OCI-LY3 (cell line): Measurements from ENCODE around the gene WIF1.

Source experiments
- H2AFZ ChIP-seq: fragments of 200-600, 300-600 bp; shearing (Covaris generic); 2 replicates; pipeline ENCODE4 v1.6.0; 2014; ENCODE audit warnings: antibody characterized with exemption, low read depth, low read length
- H3K27ac ChIP-seq: fragments of 200-600, 300-600 bp; sonication (generic); 2 replicates; pipeline ENCODE4 v1.5.1; 2014; ENCODE audit warnings: mild to moderate bottlenecking, low read length, moderate library complexity, mixed read lengths
- H3K27me3 ChIP-seq: fragments of 200-600, 300-600 bp; sonication (generic); 2 replicates; pipeline ENCODE4 v1.6.1; 2014; ENCODE audit warnings: low read depth, low read length, mixed read lengths
- H3K36me3 ChIP-seq: fragments of 200-600, 300-600 bp; sonication (generic); replicated peaks from 2 replicates; pipeline ENCODE3; 2014; ENCODE audit warnings: low read depth, low read length, mixed read lengths
- H3K4me1 ChIP-seq: fragments of 300-600, 200-600 bp; sonication (generic); 2 replicates; pipeline ENCODE4 v1.6.1; 2014; ENCODE audit warnings: low read length, mixed read lengths
- H3K4me2 ChIP-seq: fragments of 200-600, 300-600 bp; sonication (generic); 2 replicates; pipeline ENCODE4 v1.6.1; 2014; ENCODE audit warnings: low read length, mixed read lengths
- H3K4me3 ChIP-seq: fragments of 300-600, 200-600 bp; sonication (generic); 2 replicates; pipeline ENCODE4 v1.5.1; 2014; ENCODE audit warnings: antibody characterized with exemption, mild to moderate bottlenecking, low read length, moderate library complexity
- H3K79me2 ChIP-seq: fragments of 300-600, 200-600 bp; shearing (Covaris generic); 2 replicates; pipeline ENCODE4 v1.6.1; 2014; ENCODE audit warnings: mild to moderate bottlenecking, low read length, mixed read lengths
- H3K9ac ChIP-seq: fragments of 300-600, 200-600 bp; shearing (Covaris generic); 2 replicates; pipeline ENCODE4 v1.6.0; 2014; ENCODE audit warnings: mild to moderate bottlenecking, low read length, moderate library complexity
- H3K9me3 ChIP-seq: fragments of 200-600, 300-600 bp; shearing (Covaris generic); 2 replicates; pipeline ENCODE4 v1.6.1; 2014; ENCODE audit warnings: low read length, mixed read lengths; ENCODE audit not compliant: insufficient read depth
- H4K20me1 ChIP-seq: fragments of 200-600, 300-600 bp; sonication (generic); 2 replicates; pipeline ENCODE4 v1.6.1; 2016; ENCODE audit warnings: low read length, mixed read lengths; ENCODE audit not compliant: insufficient read depth
- EZH2phosphoT487 ChIP-seq: fragments of 200-600 bp; shearing (Covaris generic); IDR thresholded peaks from 2 replicates; pipeline ENCODE4 v1.6.1; 2018; ENCODE audit warnings: antibody characterized with exemption, mixed run types, low read depth
- TF ChIP-seq, protein P1 (sequence below): fragments of 200-600, 300-600 bp; sonication (generic); IDR thresholded peaks from 2 replicates; pipeline ENCODE4 v1.5.1; 2014; ENCODE audit warnings: antibody characterized with exemption, low read length, low read depth

WIF1 gene

DNA sequence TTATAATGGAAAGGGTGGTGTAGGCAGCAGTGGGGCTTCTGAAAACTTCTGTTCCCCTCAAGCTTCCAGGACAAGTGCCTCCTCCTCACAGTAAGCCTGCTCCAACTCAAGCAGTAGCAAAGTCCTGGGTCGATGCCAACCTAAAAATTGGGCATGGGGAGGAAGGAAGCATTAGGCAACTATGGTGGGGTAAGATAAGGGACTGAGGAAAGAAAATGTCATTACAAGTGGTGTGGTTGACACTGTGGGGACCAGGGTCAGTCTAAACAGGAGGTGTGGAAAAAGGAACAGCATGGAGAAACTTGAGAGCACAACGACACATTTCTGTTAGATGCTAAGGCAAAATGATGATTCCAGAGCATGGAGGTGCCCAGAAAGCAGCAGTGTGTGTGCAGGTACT is 34.9 kb downstream of the WIF1 start:
- H3K79me2 ChIP-seq, result no peaks in the 10 kb centered on the region
- H4K20me1 ChIP-seq, result no peaks in the 10 kb centered on the region
- H3K27me3 ChIP-seq, result peaks cover 39% of the 10 kb centered on the region; the same call in 1 of the 2 replicates
- H2AFZ ChIP-seq, result no peak overlapping the region
- H3K36me3 ChIP-seq, result no peaks in the 10 kb centered on the region
- no peak overlapping the region for H3K4me2 ChIP-seq
- no peak for TF ChIP-seq EZH2phosphoT487
- TF ChIP-seq, protein P1, sequence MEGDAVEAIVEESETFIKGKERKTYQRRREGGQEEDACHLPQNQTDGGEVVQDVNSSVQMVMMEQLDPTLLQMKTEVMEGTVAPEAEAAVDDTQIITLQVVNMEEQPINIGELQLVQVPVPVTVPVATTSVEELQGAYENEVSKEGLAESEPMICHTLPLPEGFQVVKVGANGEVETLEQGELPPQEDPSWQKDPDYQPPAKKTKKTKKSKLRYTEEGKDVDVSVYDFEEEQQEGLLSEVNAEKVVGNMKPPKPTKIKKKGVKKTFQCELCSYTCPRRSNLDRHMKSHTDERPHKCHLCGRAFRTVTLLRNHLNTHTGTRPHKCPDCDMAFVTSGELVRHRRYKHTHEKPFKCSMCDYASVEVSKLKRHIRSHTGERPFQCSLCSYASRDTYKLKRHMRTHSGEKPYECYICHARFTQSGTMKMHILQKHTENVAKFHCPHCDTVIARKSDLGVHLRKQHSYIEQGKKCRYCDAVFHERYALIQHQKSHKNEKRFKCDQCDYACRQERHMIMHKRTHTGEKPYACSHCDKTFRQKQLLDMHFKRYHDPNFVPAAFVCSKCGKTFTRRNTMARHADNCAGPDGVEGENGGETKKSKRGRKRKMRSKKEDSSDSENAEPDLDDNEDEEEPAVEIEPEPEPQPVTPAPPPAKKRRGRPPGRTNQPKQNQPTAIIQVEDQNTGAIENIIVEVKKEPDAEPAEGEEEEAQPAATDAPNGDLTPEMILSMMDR, result no peak
- no peak overlapping the region for H3K9ac ChIP-seq
- H3K27ac ChIP-seq, result no peak overlapping the region
- no peaks in the 10 kb centered on the region for H3K9me3 ChIP-seq
- H3K4me3 ChIP-seq, result no peak overlapping the region
- no peaks in the 10 kb centered on the region for H3K4me1 ChIP-seq

DNA sequence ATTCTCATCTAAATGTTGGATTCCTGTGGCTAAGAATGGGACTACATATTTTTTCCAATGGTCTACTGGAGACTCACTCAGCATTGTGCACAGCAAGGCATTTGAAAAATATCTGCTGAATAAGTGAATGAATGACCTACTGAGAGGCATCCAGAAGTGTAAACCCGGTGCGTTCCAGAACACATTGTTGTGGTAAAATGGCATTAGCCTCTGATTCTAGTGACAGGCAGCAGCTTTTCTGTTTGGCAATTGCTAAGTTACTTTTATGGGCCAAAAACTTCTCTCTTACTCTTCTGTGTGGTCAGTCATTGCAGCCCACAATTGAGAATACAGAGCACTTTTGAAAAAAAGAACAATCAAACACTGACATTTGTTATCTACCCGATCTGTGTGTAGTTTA is 36.5 kb downstream of the WIF1 start:
- Histone ChIP-seq H2AFZ (no peak overlapping the region), H3K4me3 (no peak overlapping the region), H3K9ac (no peak overlapping the region), H3K27ac (no peak overlapping the region), H3K4me2 (no peak overlapping the region), H4K20me1 (no peaks in the 10 kb centered on the region), H3K36me3 (no peaks in the 10 kb centered on the region), H3K9me3 (no peaks in the 10 kb centered on the region), H3K79me2 (no peaks in the 10 kb centered on the region), H3K27me3 (peaks cover 28% of the 10 kb centered on the region; the same call in 1 of the 2 replicates), H3K4me1 (no peaks in the 10 kb centered on the region)
- TF ChIP-seq, protein P1, result no peak
- no peak for TF ChIP-seq EZH2phosphoT487

DNA sequence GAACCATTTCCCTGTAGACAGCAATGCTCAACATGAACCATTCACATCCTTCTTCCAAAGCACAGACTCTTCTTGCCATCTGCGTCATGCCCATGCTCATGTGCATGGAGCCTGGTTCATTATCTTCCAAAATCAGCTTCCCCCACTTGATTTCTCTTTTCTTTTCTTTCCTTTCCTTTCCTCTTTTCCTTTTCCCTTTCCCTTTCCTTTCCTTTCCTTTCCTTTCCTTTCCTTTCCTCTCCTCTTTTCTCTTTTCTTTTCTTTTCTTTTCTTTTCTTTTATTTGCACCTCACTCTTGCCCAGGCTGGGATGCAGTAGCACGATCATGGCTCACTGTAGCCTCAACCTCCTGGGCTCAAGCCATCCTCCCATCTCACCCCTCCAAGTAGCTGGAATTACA is 37.5 kb downstream of the WIF1 start:
- Histone ChIP-seq H3K9ac (no peak overlapping the region), H3K4me1 (no peaks in the 10 kb centered on the region)

DNA sequence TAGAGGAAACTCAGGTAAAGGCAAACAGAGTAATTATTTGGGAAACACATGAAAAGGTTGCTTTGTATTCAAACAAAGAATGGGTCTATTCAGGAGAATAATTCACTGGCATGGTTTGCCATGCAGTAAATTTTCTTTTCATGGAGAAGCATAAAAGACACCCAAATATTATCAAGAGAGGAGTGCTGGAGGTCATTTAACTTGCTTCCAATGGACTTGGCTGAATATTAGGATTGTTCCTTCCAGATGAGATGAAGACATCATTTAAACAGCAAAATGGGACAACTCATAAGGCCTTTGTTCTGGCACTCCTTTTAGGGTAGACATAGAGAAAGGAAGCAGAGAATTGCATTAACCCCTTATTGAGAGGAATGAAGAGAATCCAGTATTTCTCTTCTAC is 38.7 kb downstream of the WIF1 start:
- no peaks in the 10 kb centered on the region for H3K79me2 ChIP-seq
- H3K4me1 ChIP-seq, result no peaks in the 10 kb centered on the region
- no peaks in the 10 kb centered on the region for H3K36me3 ChIP-seq
- H4K20me1 ChIP-seq, result no peaks in the 10 kb centered on the region
- H3K9ac ChIP-seq, result no peak overlapping the region
- no peak overlapping the region for H3K27ac ChIP-seq
- H2AFZ ChIP-seq, result no peak overlapping the region
- H3K9me3 ChIP-seq, result no peaks in the 10 kb centered on the region
- TF ChIP-seq EZH2phosphoT487, result no peak
- TF ChIP-seq, protein P1, result no peak
- peaks cover 12% of the 10 kb centered on the region; the same call in 1 of the 2 replicates for H3K27me3 ChIP-seq
- no peak overlapping the region for H3K4me3 ChIP-seq
- H3K4me2 ChIP-seq, result no peak overlapping the region

More for the DNA sequence above, 37.5 kb downstream of the WIF1 start:
- no peak overlapping the region for H3K4me3 ChIP-seq
- no peak overlapping the region for H3K4me2 ChIP-seq
- H3K27ac ChIP-seq, result no peak overlapping the region
- no peaks in the 10 kb centered on the region for H3K36me3 ChIP-seq
- no peaks in the 10 kb centered on the region for H3K79me2 ChIP-seq
- H4K20me1 ChIP-seq, result no peaks in the 10 kb centered on the region
- H3K9me3 ChIP-seq, result no peaks in the 10 kb centered on the region
- no peak for TF ChIP-seq EZH2phosphoT487
- TF ChIP-seq, protein P1, result no peak
- H2AFZ ChIP-seq, result no peak overlapping the region
- H3K27me3 ChIP-seq, result peaks cover 18% of the 10 kb centered on the region; the same call in 1 of the 2 replicates
